ENCODE results near the gene ATXN1.

Gene ATXN1

DNA sequence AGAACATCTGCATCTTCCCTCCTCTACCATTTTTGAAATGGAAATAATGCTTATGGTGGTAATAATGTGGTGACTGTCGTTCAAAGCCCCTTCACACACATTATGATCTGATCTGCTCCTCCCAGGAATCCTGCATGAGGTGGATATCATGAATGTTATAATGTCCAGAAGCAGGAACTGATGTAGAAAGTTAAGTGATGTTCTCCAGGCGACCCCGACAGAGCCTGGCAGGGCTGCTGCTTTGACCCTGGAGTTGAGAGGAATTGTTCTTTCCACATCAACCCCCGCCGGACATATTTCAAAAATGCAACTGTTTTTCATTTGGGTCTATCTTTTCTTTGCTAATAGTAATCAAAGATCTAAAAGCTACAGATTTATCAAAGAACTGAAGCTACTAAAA is 391.3 kb downstream of the ATXN1 start:
- H3K4me2 ChIP-seq, result no peak overlapping the region
- no peaks in the 10 kb centered on the region for H3K36me3 ChIP-seq (ENCODE audit: insufficient read depth)
- H3K4me1 ChIP-seq (ENCODE audit: low read depth, poor library complexity, severe bottlenecking), result no peaks in the 10 kb centered on the region
- no peaks in the 10 kb centered on the region for H3K27me3 ChIP-seq (ENCODE audit: insufficient read depth, low read depth)
- no peaks in the 10 kb centered on the region for H4K20me1 ChIP-seq (ENCODE audit: insufficient read depth)
- TF ChIP-seq, protein P1, sequence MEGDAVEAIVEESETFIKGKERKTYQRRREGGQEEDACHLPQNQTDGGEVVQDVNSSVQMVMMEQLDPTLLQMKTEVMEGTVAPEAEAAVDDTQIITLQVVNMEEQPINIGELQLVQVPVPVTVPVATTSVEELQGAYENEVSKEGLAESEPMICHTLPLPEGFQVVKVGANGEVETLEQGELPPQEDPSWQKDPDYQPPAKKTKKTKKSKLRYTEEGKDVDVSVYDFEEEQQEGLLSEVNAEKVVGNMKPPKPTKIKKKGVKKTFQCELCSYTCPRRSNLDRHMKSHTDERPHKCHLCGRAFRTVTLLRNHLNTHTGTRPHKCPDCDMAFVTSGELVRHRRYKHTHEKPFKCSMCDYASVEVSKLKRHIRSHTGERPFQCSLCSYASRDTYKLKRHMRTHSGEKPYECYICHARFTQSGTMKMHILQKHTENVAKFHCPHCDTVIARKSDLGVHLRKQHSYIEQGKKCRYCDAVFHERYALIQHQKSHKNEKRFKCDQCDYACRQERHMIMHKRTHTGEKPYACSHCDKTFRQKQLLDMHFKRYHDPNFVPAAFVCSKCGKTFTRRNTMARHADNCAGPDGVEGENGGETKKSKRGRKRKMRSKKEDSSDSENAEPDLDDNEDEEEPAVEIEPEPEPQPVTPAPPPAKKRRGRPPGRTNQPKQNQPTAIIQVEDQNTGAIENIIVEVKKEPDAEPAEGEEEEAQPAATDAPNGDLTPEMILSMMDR (conservative IDR thresholded peaks at IDR 0.05; ENCODE audit: low read depth, low read length), result no peak
- H3K27ac ChIP-seq, result no peak overlapping the region
- no peaks in the 10 kb centered on the region for H3K79me2 ChIP-seq (ENCODE audit: insufficient read depth, low read depth)
- no peak overlapping the region for H2AFZ ChIP-seq (ENCODE audit: low read depth)
- no peak overlapping the region for H3K4me3 ChIP-seq (IDR thresholded peaks at IDR 0.05; ENCODE audit: insufficient read depth, low read depth, low read length)
- H3K9ac ChIP-seq, result no peak overlapping the region

DNA sequence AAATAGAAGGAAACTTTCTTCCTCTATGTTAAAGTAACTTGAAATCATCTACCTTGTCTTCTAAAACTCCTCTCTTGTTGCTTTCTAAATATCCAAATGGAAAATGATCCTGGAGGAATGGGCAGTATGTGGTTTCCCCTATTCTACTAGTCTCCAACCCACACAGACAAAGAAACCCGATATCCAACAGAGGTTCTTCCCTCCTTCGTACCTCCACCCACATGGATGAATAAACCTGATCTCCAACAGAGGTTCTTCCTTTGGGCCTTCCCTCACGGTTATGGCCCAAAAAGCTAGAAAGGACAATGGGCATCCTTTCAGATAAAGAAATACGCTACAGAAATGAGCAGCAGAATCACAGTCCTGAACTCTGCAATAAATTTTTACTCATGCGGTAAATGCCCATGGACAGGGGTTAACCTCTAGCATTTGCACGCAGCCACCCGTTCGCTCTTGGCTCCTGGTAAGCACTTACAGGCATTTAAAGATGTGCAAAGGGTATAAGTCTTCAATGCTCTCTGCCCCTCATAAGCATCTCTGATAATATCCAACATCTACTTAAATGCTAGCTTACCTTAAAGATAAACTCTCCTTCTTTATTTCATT is 392.0 kb downstream of the ATXN1 start:
- TF ChIP-seq, protein P1 (conservative IDR thresholded peaks at IDR 0.05; ENCODE audit: low read depth, low read length), result no peak
- no peak overlapping the region for H3K4me2 ChIP-seq
- H3K27me3 ChIP-seq (ENCODE audit: insufficient read depth, low read depth), result no peaks in the 10 kb centered on the region
- H3K79me2 ChIP-seq (ENCODE audit: insufficient read depth, low read depth), result no peaks in the 10 kb centered on the region
- H3K36me3 ChIP-seq (ENCODE audit: insufficient read depth), result no peaks in the 10 kb centered on the region
- no peaks in the 10 kb centered on the region for H3K4me1 ChIP-seq (ENCODE audit: low read depth, poor library complexity, severe bottlenecking)
- H3K4me3 ChIP-seq (IDR thresholded peaks at IDR 0.05; ENCODE audit: insufficient read depth, low read depth, low read length), result no peak overlapping the region
- H4K20me1 ChIP-seq (ENCODE audit: insufficient read depth), result no peaks in the 10 kb centered on the region
- H3K9ac ChIP-seq, result no peak overlapping the region
- H2AFZ ChIP-seq (ENCODE audit: low read depth), result no peak overlapping the region
- no peak overlapping the region for H3K27ac ChIP-seq

DNA sequence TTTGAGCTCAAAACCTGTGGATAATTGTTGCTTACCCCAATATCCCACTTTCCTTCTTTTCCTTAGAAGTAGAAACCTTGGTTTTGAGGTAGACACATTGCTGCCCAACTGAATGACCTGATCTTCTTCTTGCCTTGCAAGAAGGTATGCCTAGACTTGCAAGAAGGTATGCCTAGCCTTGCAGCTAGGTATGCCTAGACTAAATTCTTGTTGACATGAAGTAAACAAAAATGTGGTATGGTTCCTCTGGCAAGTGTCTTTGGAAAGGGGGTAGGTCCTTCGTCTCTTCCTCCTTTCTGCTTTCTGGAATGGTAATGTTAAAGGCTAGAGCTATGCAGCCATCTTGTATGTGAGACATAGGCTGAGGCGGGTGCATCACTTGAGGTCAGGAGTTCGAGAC is 393.7 kb downstream of the ATXN1 start:
- Histone ChIP-seq H3K27me3 (ENCODE audit: insufficient read depth, low read depth) (no peaks in the 10 kb centered on the region), H3K4me1 (ENCODE audit: low read depth, poor library complexity, severe bottlenecking) (no peaks in the 10 kb centered on the region), H3K4me2 (no peak overlapping the region), H3K79me2 (ENCODE audit: insufficient read depth, low read depth) (no peaks in the 10 kb centered on the region), H3K36me3 (ENCODE audit: insufficient read depth) (no peaks in the 10 kb centered on the region), H4K20me1 (ENCODE audit: insufficient read depth) (no peaks in the 10 kb centered on the region), H3K4me3 (IDR thresholded peaks at IDR 0.05; ENCODE audit: insufficient read depth, low read depth, low read length) (no peak overlapping the region), H3K9ac (no peak overlapping the region), H2AFZ (ENCODE audit: low read depth) (no peak overlapping the region), H3K27ac (no peak overlapping the region)
- TF ChIP-seq, protein P1 (conservative IDR thresholded peaks at IDR 0.05; ENCODE audit: low read depth, low read length), result no peak

DNA sequence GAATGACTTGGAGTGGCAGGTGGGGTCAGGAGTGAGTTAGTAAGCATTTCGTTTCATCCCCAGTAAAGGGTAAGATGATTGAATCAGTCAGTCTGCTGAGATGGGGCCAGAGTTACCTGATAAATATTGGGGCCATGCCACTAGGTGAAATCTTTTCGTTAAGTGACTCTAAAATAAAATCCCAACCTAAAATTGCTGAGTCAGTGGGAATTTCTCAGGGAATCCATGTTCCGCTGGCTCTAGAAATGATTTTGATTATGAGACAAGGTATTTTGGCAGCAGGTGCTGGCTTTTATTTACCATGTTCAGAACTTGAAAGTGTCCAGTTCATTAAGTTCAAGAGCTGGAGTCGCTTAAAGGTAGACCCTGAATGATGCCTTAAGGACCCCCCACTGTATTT is 397.5 kb downstream of the ATXN1 start:
- no peaks in the 10 kb centered on the region for H3K4me1 ChIP-seq (ENCODE audit: low read depth, poor library complexity, severe bottlenecking)

More for the DNA sequence above, 397.5 kb downstream of the ATXN1 start:
- H3K79me2 ChIP-seq (ENCODE audit: insufficient read depth, low read depth), result no peaks in the 10 kb centered on the region
- no peaks in the 10 kb centered on the region for H4K20me1 ChIP-seq (ENCODE audit: insufficient read depth)
- H3K27ac ChIP-seq, result no peak overlapping the region
- no peaks in the 10 kb centered on the region for H3K36me3 ChIP-seq (ENCODE audit: insufficient read depth)
- no peak overlapping the region for H2AFZ ChIP-seq (ENCODE audit: low read depth)
- H3K4me2 ChIP-seq, result no peak overlapping the region
- no peak overlapping the region for H3K4me3 ChIP-seq (IDR thresholded peaks at IDR 0.05; ENCODE audit: insufficient read depth, low read depth, low read length)
- H3K27me3 ChIP-seq (ENCODE audit: insufficient read depth, low read depth), result no peaks in the 10 kb centered on the region
- H3K9ac ChIP-seq, result no peak overlapping the region
- TF ChIP-seq, protein P1 (conservative IDR thresholded peaks at IDR 0.05; ENCODE audit: low read depth, low read length), result no peak

Data from KMS-11 (cell line).